ENCODE data around the gene KRT31.

DNA sequence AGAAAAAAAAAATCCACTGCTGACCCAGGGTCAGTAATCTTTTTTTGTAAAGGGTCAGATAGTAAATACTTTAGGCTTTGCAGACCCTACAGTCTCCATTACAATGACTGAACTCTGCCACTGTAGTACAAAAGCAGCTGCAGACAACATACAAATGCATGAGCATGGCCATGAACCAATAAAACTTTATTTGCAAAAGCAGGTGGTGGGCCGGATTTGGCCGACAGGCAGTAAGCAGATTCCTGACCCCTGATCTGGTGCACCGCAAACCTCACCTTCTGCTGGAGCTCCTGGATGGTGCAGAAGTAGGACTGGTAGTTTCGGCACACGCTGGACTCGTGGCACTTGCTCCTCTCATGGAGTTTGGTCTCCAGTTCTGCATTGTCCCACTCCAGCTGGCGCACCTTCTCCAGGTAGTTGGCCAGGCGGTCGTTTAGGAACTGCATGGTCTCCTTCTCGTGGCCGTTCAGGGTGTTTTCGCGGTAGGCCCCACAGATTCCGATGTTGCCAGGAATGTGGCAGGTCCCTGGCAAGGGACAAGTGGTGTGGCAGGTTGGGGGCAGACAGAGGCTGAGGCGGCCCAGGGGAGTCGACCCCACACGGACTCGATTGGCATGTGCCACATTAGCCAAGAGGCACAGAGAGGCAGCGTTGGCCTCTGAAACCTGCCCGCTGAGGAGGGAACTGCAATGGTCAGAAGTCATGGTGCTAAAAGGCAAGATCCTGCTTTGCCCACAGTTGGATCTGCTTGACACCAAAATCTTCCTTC lies 13.8 kb upstream of the KRT31 start:
- TF ChIP-seq, protein P1, sequence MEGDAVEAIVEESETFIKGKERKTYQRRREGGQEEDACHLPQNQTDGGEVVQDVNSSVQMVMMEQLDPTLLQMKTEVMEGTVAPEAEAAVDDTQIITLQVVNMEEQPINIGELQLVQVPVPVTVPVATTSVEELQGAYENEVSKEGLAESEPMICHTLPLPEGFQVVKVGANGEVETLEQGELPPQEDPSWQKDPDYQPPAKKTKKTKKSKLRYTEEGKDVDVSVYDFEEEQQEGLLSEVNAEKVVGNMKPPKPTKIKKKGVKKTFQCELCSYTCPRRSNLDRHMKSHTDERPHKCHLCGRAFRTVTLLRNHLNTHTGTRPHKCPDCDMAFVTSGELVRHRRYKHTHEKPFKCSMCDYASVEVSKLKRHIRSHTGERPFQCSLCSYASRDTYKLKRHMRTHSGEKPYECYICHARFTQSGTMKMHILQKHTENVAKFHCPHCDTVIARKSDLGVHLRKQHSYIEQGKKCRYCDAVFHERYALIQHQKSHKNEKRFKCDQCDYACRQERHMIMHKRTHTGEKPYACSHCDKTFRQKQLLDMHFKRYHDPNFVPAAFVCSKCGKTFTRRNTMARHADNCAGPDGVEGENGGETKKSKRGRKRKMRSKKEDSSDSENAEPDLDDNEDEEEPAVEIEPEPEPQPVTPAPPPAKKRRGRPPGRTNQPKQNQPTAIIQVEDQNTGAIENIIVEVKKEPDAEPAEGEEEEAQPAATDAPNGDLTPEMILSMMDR (IDR thresholded peaks at IDR 0.05; ENCODE audit: low read length): no peak
- TF ChIP-seq EZH2 (IDR thresholded peaks at IDR 0.05; ENCODE audit: borderline replicate concordance, low read length): no peak
